NCI-H187 treated with DMSO at 0.1 percent for 48 hours (cell line): ENCODE results near the gene GZMB.
"Not testable (repeated sequence)": the region's sequence is repeated elsewhere in the genome, so short reads cannot be mapped to it uniquely, and the experiment has no call there.

Source experiments
- DNase-seq: peaks from one replicate; lab custom pipeline; 2025; lab: John Stamatoyannopoulos, UW

The GZMB gene

GRCh38 chr14:24631749-24632335 lies 2.1 kb downstream of the GZMB start:
- no peak for DNase-seq

DNA sequence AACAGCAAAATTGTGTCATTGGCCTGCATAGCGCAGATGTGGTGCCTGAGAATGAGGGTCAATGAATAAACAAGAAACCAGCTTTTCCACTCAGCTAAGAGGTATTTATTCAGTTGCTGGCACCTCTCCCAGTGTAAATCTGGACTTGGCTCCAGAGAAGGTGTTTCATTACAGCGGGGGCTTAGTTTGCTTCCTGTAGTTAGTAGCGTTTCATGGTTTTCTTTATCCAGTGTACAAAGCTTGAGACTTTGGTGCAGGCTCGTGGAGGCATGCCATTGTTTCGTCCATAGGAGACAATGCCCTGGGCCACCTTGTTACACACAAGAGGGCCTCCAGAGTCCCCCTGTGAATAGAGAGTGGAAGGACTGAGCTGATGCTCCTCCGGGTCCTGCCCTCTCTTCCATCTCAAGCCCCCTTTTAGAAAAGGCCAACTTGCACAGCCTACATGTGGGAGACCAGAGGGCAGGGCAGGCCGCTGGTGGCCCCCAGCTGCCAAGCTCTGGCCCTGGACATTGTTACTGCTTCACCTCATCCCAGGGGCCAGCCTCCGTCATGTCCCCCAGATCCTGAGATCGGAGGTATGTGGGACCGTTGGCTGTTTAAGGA lies 3.0 kb downstream of the GZMB start:
- DNase-seq: no peak

GRCh38 chr14:24630087-24630871 lies 3.7 kb downstream of the GZMB start:
- DNase-seq: no peak

DNA sequence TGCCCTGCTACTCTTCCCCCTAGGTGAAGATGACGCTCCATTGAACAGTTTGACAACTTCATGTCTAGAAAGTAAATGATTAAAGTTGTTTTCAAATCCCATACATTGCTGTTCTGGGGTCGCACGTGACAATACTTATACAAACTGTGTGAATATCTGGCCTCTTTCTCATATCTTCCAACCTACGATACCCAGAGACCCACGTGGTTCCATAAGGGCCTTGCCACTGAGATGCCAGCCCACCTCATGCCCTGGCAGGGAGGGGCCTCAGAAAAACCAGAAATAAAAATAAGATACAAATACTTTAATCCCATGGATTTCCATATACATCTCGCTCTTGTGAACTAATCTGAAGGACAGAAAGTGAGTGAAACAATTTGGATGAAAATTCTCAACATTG lies 4.5 kb downstream of the GZMB start:
- DNase-seq: no peak

DNA sequence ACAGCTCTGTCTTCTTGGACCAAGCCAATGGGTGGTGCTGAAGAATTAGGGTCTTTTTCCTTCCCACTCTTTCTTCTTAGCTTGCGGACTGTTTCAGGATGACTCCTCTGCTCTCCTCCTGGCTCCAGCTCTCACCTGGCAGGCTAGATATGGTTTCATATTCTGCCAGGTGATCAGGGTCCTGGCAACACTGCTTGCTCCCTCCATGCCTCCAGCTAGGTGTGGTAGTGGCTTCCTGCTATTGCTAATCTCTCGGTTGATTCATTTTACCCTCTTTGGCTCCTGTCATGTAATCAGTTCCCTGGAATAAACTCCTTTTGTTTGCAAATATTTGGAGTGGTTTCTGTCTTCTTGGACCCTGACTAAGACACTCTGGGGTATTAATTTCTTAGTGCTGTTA lies 20.2 kb downstream of the GZMB start:
- DNase-seq: no peak

DNA sequence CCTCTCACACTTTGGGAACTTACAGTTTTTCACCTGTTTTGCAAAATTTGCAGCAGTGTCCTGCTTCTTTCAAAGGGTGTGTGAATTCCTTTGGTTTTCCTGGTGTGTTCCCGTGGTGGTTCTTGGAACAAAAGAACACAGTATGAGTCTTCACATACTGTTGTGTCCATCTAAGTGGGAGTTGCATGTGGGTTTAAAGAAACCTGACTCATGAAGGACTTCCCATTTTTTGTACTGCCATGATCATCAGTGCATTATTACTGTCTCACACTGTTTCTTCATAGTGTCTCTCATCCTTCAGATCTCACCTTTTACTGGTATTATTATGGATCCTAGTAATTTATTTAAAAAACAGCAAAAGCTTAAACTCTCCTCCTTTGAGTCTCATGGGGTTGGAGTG lies 20.7 kb downstream of the GZMB start:
- no peak for DNase-seq

DNA sequence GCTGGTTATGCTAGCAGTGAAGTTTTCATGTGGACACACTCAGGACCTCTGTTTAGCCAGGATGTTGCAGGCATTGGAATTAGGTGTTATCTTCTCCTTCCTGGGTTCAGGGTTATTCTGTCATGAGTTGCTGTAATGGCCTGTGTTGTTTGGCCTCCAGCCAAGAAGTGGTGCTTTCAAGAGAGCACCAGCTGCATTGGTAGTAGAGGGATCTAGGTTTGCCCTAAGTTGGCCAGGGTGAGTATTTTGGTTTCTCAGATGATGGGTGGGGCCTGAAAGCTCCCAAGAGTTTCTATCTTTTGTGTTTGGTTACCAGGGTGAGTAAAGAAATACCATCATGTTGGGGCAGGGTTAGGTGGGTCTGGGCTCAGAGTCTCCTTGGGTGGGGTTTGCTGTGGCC lies 21.8 kb downstream of the GZMB start:
- no peak for DNase-seq

DNA sequence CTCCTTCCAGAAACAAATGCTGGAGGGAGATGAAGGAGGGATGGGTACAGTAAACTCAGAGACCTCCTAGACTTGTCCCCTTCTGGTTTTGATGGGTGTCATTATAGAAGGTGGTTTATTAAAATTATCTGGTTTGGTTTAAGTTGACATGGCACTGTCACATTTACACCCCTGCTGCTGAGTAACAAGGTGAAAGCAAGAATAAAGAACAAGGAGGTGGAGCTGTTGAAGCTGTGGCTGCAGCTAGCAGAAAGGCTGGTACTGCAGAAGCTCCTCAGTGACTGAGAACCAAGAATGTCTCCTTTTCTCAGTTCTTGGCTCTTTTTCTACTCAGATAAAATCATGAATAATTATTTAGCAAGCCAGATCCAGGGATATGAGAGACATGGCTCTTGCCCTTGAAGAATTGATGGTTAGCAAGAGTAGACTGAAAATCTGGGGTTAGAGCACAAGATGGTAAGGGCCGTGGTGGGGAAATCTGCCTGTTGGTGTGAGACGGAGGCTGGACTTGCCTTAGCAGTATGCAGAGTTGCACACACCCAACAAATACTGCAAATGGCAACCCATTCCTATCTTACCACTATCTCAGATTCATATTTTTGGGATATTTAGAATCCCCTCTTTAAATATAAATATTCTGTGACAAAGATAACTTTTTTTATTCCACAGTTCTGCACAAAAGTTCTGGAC lies 24.2 kb downstream of the GZMB start, which contains the start of gene GZMH:
Gene GZMH (minus strand): TSS at position 31 of the 690 bp plus-strand sequence. CDS start 72 bp downstream, outside the sequence.
- DNase-seq: no peak

DNA sequence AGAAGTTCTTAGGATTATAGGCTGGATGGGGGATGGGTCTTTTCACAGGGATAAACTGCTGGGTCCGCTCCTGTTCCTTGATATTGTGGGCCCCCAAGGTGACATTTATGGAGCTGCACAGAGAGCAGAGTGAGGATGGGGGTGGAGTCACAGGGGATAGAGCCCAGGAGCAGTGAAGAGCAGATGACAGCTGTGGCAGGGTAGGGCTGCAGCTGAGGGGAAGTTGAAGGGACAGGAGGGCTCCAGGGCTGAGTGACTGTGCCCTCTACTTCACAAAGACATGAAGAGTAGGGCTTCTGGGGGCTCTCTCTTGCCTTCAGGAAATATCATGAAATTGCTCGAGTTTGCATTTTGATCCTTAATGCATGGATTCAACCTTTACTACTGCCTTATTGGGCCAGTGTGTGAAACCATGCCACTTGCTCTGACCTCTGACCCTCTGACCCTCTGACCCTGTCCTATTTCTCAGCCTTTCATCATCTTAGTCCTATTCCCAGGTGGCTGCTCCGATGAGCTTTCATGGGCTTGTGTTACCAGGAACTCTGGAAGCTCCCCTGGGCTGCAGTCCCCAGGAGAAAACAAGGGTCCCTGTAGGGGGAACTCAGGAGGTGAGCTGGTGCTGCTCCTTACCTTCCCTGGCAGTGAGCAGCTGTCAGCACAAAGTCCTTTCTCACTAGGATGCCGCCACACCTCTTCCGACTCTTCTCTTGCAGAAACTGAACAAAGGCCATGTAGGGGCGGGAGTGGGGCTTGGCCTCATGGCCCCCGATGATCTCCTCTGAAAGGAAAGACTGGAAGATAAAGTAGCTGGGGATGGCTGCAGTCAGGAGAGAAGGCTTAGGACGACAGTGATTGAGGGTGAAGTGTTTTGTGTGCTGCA lies 26.1 kb downstream of the GZMB start:
- DNase-seq: no peak

- DNase-seq: no peak
These were observed 26.9 kb downstream of the GZMB start for GRCh38 chr14:24607081-24607480.

DNA sequence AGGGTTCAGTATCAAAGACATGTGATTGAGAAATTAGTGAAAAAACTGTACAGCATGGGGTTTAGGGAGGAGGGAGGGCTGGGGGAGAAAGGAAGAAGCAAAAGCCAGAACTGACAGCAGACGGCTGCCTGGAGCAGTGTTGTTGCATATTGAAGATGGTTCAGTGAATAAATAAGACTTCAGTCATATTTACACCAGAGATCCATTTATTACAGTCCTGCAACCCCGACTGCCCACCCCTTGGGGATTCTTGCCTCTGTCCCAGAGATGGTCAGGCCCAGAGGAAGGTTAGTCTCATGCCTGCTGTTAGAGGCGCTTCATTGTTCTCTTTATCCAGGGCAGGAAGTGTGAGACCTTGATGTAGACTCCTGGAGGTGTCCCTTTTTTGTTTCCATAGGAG lies 27.7 kb downstream of the GZMB start:
- no peak for DNase-seq

GRCh38 chr14:24605435-24606190 lies 28.4 kb downstream of the GZMB start:
- DNase-seq: no peak

DNA sequence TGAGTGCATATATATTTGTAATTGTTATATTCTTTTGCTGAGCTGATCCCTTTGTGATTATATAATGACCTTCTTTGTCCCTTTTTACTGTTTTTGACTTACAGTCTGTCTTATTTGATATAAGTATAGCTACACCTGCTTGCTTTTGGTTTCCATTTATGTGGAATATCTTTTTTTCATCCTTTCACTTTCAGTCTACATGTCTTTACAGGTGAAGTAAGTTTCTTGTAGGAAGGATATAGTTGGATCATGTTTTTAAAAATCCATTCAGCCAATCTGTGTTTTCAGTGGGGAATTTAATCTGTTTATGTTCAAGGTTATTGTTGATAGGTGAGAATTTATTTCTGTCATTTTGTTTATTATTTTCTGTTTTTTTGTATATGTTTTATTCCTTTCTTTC lies 36.6 kb downstream of the GZMB start:
- no peak for DNase-seq

GRCh38 chr14:24595073-24595808 lies 38.7 kb downstream of the GZMB start:
- no peak for DNase-seq

DNA sequence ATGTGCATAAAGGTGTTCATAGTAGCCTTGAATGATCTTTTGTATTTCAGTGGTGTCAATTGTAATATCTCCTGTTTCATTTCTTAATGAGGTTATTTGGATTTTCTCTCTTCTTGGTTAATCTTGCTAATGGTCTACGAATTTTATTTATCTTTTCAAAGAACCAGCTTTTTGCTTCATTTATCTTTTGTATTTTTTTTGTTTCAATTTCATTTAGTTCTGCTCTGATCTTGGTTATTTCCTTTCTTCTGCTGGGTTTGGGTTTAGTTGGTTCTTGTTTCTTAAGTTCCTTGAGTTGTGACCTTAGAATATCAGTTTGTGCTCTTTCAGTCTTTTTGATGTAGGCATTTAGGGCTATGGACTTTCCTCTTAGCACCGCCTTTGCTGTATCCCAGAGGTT lies 43.0 kb downstream of the GZMB start:
- DNase-seq: not testable (repeated sequence)

DNA sequence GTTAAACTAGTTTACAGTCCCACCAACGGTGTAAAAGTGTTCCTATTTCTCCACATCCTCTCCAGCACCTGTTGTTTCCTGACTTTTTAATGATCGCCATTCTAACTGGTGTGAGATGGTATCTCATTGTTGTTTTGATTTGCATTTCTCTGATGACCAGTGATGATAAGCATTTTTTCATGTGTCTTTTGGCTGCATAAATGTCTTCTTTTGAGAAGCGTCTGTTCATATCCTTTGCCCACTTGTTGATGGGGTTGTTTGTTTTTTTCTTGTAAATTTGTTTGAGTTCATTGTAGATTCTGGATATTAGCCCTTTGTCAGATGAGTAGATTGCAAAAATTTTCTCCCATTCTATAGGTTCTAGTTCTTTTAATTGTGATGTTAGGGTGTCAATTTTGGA lies 49.6 kb downstream of the GZMB start:
- DNase-seq: not testable (repeated sequence)
